ENCODE measurements around the gene NR3C1. TPM values are rescaled to one million over a fixed set of nuclear protein-coding genes. Genes with fewer than 3 reads are reported as not detected.

NR3C1 gene
- total RNA-seq, 3 donors from 2014 or later (not counting 1 experiment from before 2014, with no cell fraction given), result 147 to 168 (median 165) TPM

- peaks cover 72% of the 10 kb centered on the region for H3K36me3 ChIP-seq (ENCODE audit: control insufficient read depth, insufficient read depth, low read length)
- H3K9me3 ChIP-seq (ENCODE audit: control insufficient read depth, insufficient read depth, low read length), result no peaks in the 10 kb centered on the region
- H3K36me3 Mint-ChIP-seq, result peaks cover 11% of the 10 kb centered on the region
- no peak overlapping the region for H3K4me3 ChIP-seq (ENCODE audit: low read length)
- no peaks in the 10 kb centered on the region for H3K27me3 Mint-ChIP-seq (ENCODE audit: low read depth in 2 of 2)
- no peak for TF ChIP-seq CTCF (IDR thresholded peaks at IDR 0.05)
- H3K4me3 Mint-ChIP-seq, result no peak overlapping the region
- no peak overlapping the region for H3K27ac ChIP-seq (ENCODE audit: low read length)
- ATAC-seq, result no peak
- H3K4me1 ChIP-seq (ENCODE audit: control insufficient read depth, insufficient read depth, low read length), result no peaks in the 10 kb centered on the region
- peak overlapping the region; percentile 1 to 37 for H3K27ac Mint-ChIP-seq
- WGBS (ENCODE audit: insufficient coverage), result 95% methylated on average over 2 of the region's 3 CpGs
- peaks cover 11 to 27% of the 10 kb centered on the region in 2 donors for H3K4me1 Mint-ChIP-seq
- DNase-seq, result no peak
- intact Hi-C loops (cut with micrococcal nuclease), result no loop called here
- no peaks in the 10 kb centered on the region for H3K27me3 ChIP-seq (ENCODE audit: control insufficient read depth, insufficient read depth, low read length)
- no peaks in the 10 kb centered on the region for H3K9me3 Mint-ChIP-seq
These were observed 105.7 kb downstream of the NR3C1 start for GRCh38 chr5:143297756-143298155.

- peaks cover 35% of the 10 kb centered on the region for H3K36me3 ChIP-seq (ENCODE audit: control insufficient read depth, insufficient read depth, low read length)
- Mint-ChIP-seq H3K4me1 (peaks cover 17 to 28% of the 10 kb centered on the region in 2 donors), H3K36me3 (peaks cover 19% of the 10 kb centered on the region), H3K27me3 (ENCODE audit: low read depth in 2 of 2) (no peaks in the 10 kb centered on the region), H3K27ac (no peak overlapping the region), H3K4me3 (no peak overlapping the region), H3K9me3 (no peaks in the 10 kb centered on the region)
- TF ChIP-seq CTCF (IDR thresholded peaks at IDR 0.05), result no peak
- H3K4me1 ChIP-seq (ENCODE audit: control insufficient read depth, insufficient read depth, low read length), result no peaks in the 10 kb centered on the region
- DNase-seq (no peak), ATAC-seq (no peak)
- H3K27ac ChIP-seq (ENCODE audit: low read length), result no peak overlapping the region
- H3K4me3 ChIP-seq (ENCODE audit: low read length), result no peak overlapping the region
- H3K9me3 ChIP-seq (ENCODE audit: control insufficient read depth, insufficient read depth, low read length), result no peaks in the 10 kb centered on the region
- no peaks in the 10 kb centered on the region for H3K27me3 ChIP-seq (ENCODE audit: control insufficient read depth, insufficient read depth, low read length)
- 92% methylated on average over 2 of the region's 2 CpGs for WGBS (ENCODE audit: insufficient coverage)
- intact Hi-C loops (cut with micrococcal nuclease), result no loop called here
These were observed 113.4 kb downstream of the NR3C1 start for GRCh38 chr5:143290125-143290524.

GRCh38 chr5:143284521-143284920 lies 119.0 kb downstream of the NR3C1 start:
- TF ChIP-seq CTCF (IDR thresholded peaks at IDR 0.05), result no peak
- H3K27me3 Mint-ChIP-seq (ENCODE audit: low read depth in 2 of 2), result no peaks in the 10 kb centered on the region
- intact Hi-C loops (cut with micrococcal nuclease), result no loop called here
- H3K27ac Mint-ChIP-seq, result peak overlapping the region; percentile 51 to 67
- H3K4me3 Mint-ChIP-seq, result no peak overlapping the region
- no peak for DNase-seq
- Histone ChIP-seq H3K9me3 (ENCODE audit: control insufficient read depth, insufficient read depth, low read length) (no peaks in the 10 kb centered on the region), H3K4me3 (ENCODE audit: low read length) (no peak overlapping the region), H3K4me1 (ENCODE audit: control insufficient read depth, insufficient read depth, low read length) (no peaks in the 10 kb centered on the region), H3K27me3 (ENCODE audit: control insufficient read depth, insufficient read depth, low read length) (no peaks in the 10 kb centered on the region), H3K27ac (ENCODE audit: low read length) (no peak overlapping the region), H3K36me3 (ENCODE audit: control insufficient read depth, insufficient read depth, low read length) (peaks cover 37% of the 10 kb centered on the region)
- WGBS (ENCODE audit: insufficient coverage), result 83% methylated on average over 1 of the region's 3 CpGs
- no peaks in the 10 kb centered on the region for H3K36me3 Mint-ChIP-seq
- H3K4me1 Mint-ChIP-seq, result peaks cover 21 to 36% of the 10 kb centered on the region in 2 donors
- no peaks in the 10 kb centered on the region for H3K9me3 Mint-ChIP-seq
- ATAC-seq, result no peak

- H3K9me3 Mint-ChIP-seq, result no peaks in the 10 kb centered on the region
- Histone ChIP-seq H3K9me3 (ENCODE audit: control insufficient read depth, insufficient read depth, low read length) (no peaks in the 10 kb centered on the region), H3K27me3 (ENCODE audit: control insufficient read depth, insufficient read depth, low read length) (no peaks in the 10 kb centered on the region), H3K4me1 (ENCODE audit: control insufficient read depth, insufficient read depth, low read length) (no peaks in the 10 kb centered on the region), H3K4me3 (ENCODE audit: low read length) (no peak overlapping the region), H3K36me3 (ENCODE audit: control insufficient read depth, insufficient read depth, low read length) (peaks cover 42% of the 10 kb centered on the region), H3K27ac (ENCODE audit: low read length) (no peak overlapping the region)
- H3K4me3 Mint-ChIP-seq, result no peak overlapping the region
- intact Hi-C loops (cut with micrococcal nuclease), result no loop called here
- no peaks in the 10 kb centered on the region for H3K36me3 Mint-ChIP-seq
- no peak for DNase-seq
- ATAC-seq, result no peak
- H3K27ac Mint-ChIP-seq, result peak overlapping the region in 1 of 2 donors; percentile 14
- TF ChIP-seq CTCF (IDR thresholded peaks at IDR 0.05), result no peak
- H3K27me3 Mint-ChIP-seq (ENCODE audit: low read depth in 2 of 2), result no peaks in the 10 kb centered on the region
- H3K4me1 Mint-ChIP-seq, result peaks cover 22 to 36% of the 10 kb centered on the region in 2 donors
- WGBS (ENCODE audit: insufficient coverage), result 98% methylated on average over 3 of the region's 4 CpGs
These were observed 119.5 kb downstream of the NR3C1 start for GRCh38 chr5:143284002-143284401.

Data from natural killer cell (primary cell).